WTC11 (cell line): ENCODE data around the gene HNRNPH3. TPM values are rescaled to one million over a fixed set of nuclear protein-coding genes. Genes with fewer than 3 reads are reported as not detected.

Experiments
- ATAC-seq: fragments of 200-7000 bp; cut with Tn5 transposase; 2 replicates; pipeline ENCODE4 v1.10.0; 2021; ENCODE audit warnings: mild to moderate bottlenecking, moderate library complexity
- CTCF ChIA-PET: fragments of 300-600 bp; sonication (Branson Sonifier 250); formaldehyde crosslinking; loops from one replicate; lab custom pipeline; 2021; ENCODE audit warnings: antibody characterized with exemption; lab: Charles Lee
- POLR2A ChIA-PET: fragments of 350-600 bp; sonication (Branson Sonifier 250); formaldehyde crosslinking; loops from one replicate; lab custom pipeline; 2021; ENCODE audit warnings: antibody characterized with exemption; lab: Charles Lee
- DNase-seq: peaks from one replicate; pipeline ENCODE4 v3.0.0; 2021; ENCODE audit warnings: low spot score
- H3K27ac Mint-ChIP-seq: 2 replicates; pipeline ENCODE4 v1.8.0; 2021; ENCODE audit warnings: mixed read lengths
- H3K27me3 Mint-ChIP-seq: 2 replicates; pipeline ENCODE4 v1.8.0; 2021; ENCODE audit warnings: low read depth, mild to moderate bottlenecking, moderate library complexity, mixed read lengths
- H3K36me3 Mint-ChIP-seq: 2 replicates; pipeline ENCODE4 v1.8.0; 2021; ENCODE audit warnings: mixed read lengths
- H3K4me1 Mint-ChIP-seq: 2 replicates; pipeline ENCODE4 v1.8.0; 2022; ENCODE audit warnings: mixed read lengths
- H3K4me3 Mint-ChIP-seq: 2 replicates; pipeline ENCODE4 v1.8.0; 2021; ENCODE audit warnings: mild to moderate bottlenecking, moderate library complexity, mixed read lengths
- H3K9me3 Mint-ChIP-seq: 2 replicates; pipeline ENCODE4 v1.8.0; 2021; ENCODE audit warnings: mixed read lengths
- ETV6 ChIP-seq: sonication (generic); formaldehyde crosslinking; IDR thresholded peaks from 2 replicates; pipeline ENCODE4 v1.8.1; 2022; ENCODE audit warnings: mild to moderate bottlenecking, missing genetic modification reagents
- FOXP1 ChIP-seq: sonication (generic); formaldehyde crosslinking; IDR thresholded peaks from 2 replicates; pipeline ENCODE4 v1.8.0; 2022; ENCODE audit warnings: missing genetic modification reagents, mild to moderate bottlenecking, moderate library complexity, borderline replicate concordance
- GABPB1 ChIP-seq: sonication (generic); formaldehyde crosslinking; IDR thresholded peaks from 2 replicates; pipeline ENCODE4 v1.8.1; 2023; ENCODE audit warnings: mild to moderate bottlenecking, missing genetic modification reagents
- JUN ChIP-seq: sonication (generic); formaldehyde crosslinking; IDR thresholded peaks from 2 replicates; pipeline ENCODE4 v1.8.0; 2023; ENCODE audit warnings: mild to moderate bottlenecking, missing genetic modification reagents
- MYBL2 ChIP-seq: sonication (generic); formaldehyde crosslinking; IDR thresholded peaks from 2 replicates; pipeline ENCODE4 v1.8.1; 2023; ENCODE audit warnings: mild to moderate bottlenecking, moderate library complexity, missing genetic modification reagents
- NFYB ChIP-seq: sonication (generic); formaldehyde crosslinking; conservative IDR thresholded peaks from 2 replicates; pipeline ENCODE4 v1.8.0; 2022; ENCODE audit warnings: low read depth, missing genetic modification reagents
- NR1H2 ChIP-seq: sonication (generic); formaldehyde crosslinking; IDR thresholded peaks from 2 replicates; pipeline ENCODE4 v1.9.0; 2021; ENCODE audit warnings: mild to moderate bottlenecking, moderate library complexity, missing genetic modification reagents
- ZBTB21 ChIP-seq: sonication (generic); formaldehyde crosslinking; IDR thresholded peaks from 2 replicates; pipeline ENCODE4 v1.8.1; 2023; ENCODE audit warnings: mild to moderate bottlenecking, missing genetic modification reagents, borderline replicate concordance
- ZNF219 ChIP-seq: sonication (generic); formaldehyde crosslinking; IDR thresholded peaks from 2 replicates; pipeline ENCODE4 v1.8.0; 2023; ENCODE audit warnings: missing genetic modification reagents, mild to moderate bottlenecking, borderline replicate concordance
- ZNF396 ChIP-seq: fragments of 250-450 bp; sonication (Bioruptor Pico); IDR thresholded peaks from 2 replicates; pipeline ENCODE4 v1.8.0; 2021; ENCODE audit warnings: mild to moderate bottlenecking, moderate library complexity, borderline replicate concordance
- ZNF423 ChIP-seq: fragments of 250-450 bp; sonication (Bioruptor Pico); IDR thresholded peaks from 2 replicates; pipeline ENCODE4 v2.1.2; 2022; ENCODE audit warnings: mild to moderate bottlenecking, moderate library complexity
- total RNA-seq: library from RNA; stranded (reverse); gene quantifications from 3 replicates; pipeline ENCODE4 v1.2.3, GENCODE V29; 2021
- TF ChIP-seq, protein P1 (sequence below): sonication (generic); formaldehyde crosslinking; conservative IDR thresholded peaks from 2 replicates; pipeline ENCODE4 v1.8.1; 2023; ENCODE audit warnings: mild to moderate bottlenecking, low read depth, missing genetic modification reagents, moderate library complexity
- TF ChIP-seq, protein P2 (sequence below): fragments of 250-450 bp; sonication (Bioruptor Pico); conservative IDR thresholded peaks from 2 replicates; pipeline ENCODE4 v1.9.0; 2021; ENCODE audit warnings: mild to moderate bottlenecking
- TF ChIP-seq, protein P3 (sequence below): sonication (generic); formaldehyde crosslinking; IDR thresholded peaks from 2 replicates; pipeline ENCODE4 v1.8.0; 2022; ENCODE audit warnings: missing genetic modification reagents
- TF ChIP-seq, protein P4 (sequence below): fragments of 250-450 bp; sonication (Bioruptor Pico); IDR thresholded peaks from 2 replicates; pipeline ENCODE4 v1.9.0; 2021; ENCODE audit warnings: mild to moderate bottlenecking, borderline replicate concordance
- TF ChIP-seq, protein P5 (sequence below): sonication (generic); formaldehyde crosslinking; IDR thresholded peaks from 2 replicates; pipeline ENCODE4 v1.8.1; 2023; ENCODE audit warnings: mild to moderate bottlenecking, moderate library complexity, missing genetic modification reagents
- TF ChIP-seq, protein P6 (sequence below): sonication (generic); formaldehyde crosslinking; IDR thresholded peaks from 2 replicates; pipeline ENCODE4 v1.8.1; 2023; ENCODE audit warnings: mild to moderate bottlenecking, missing genetic modification reagents, moderate library complexity

Gene HNRNPH3
- total RNA-seq, 1 experiment from 2014 or later, result 223 TPM

DNA sequence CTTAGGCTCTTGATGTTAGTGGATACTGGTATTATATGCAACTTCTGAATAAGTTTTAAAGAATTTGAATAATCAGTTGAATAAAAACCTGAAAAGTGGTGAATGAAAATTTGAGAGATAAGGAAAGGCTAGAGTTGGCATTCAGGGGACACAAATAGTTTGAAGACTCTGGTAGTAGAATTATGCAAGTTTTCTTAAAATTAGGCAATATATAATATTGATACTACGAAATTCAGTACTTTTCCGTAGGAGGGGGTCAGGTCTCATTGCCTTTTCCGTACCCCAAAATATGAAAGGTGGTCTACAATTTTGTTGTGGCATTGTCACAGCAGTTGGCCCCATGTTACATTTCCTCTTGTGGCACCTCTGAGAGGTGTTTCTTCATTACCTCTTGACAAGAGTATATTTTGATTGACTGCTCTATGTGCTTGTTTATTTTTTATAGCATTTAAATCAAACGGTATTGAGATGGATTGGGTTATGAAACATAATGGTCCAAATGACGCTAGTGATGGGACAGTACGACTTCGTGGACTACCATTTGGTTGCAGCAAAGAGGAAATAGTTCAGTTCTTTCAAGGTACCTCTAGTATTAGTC is 5.0 kb downstream of the HNRNPH3 start (continued):
- TF ChIP-seq, protein P1, sequence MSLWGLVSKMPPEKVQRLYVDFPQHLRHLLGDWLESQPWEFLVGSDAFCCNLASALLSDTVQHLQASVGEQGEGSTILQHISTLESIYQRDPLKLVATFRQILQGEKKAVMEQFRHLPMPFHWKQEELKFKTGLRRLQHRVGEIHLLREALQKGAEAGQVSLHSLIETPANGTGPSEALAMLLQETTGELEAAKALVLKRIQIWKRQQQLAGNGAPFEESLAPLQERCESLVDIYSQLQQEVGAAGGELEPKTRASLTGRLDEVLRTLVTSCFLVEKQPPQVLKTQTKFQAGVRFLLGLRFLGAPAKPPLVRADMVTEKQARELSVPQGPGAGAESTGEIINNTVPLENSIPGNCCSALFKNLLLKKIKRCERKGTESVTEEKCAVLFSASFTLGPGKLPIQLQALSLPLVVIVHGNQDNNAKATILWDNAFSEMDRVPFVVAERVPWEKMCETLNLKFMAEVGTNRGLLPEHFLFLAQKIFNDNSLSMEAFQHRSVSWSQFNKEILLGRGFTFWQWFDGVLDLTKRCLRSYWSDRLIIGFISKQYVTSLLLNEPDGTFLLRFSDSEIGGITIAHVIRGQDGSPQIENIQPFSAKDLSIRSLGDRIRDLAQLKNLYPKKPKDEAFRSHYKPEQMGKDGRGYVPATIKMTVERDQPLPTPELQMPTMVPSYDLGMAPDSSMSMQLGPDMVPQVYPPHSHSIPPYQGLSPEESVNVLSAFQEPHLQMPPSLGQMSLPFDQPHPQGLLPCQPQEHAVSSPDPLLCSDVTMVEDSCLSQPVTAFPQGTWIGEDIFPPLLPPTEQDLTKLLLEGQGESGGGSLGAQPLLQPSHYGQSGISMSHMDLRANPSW, result no peak
- TF ChIP-seq JUN (no peak), FOXP1 (no peak)

DNA sequence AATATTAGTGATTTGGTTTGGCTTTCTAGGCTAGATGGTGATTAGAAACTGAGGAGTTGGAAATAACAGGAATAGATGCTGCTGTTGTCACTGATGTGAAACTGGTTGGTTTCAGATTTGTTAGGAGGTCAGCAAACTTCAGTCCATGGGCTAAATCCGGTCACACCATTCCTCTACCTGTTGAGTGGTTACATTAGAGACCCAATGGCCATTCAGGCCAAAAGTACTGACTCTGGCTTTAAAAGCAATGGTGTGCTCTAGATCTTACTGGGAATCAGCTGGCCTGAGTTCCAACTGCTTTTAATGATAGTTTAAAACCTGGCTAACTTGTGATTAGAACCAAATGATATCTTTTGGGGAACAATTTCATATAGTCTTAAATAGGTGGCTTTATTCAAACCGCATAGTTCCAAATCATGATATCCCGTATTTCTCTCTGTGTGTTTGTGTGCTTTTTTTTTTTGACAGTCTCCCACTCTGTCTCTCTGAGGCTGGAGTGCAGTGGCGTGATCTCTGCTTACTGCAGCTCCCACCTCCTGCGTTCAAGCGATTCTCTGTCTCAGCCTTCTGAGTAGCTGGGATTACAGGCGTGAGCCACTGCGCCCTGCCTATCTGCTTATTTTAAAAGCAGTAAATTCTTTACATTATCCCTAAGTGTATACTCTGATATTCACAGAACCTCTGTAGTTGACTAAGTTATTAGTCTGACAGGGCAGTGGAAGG is 8.7 kb downstream of the HNRNPH3 start:
- ATAC-seq (no peak), DNase-seq (no peak)
- H3K9me3 Mint-ChIP-seq, result no peaks in the 10 kb centered on the region
- H3K4me1 Mint-ChIP-seq, result peaks cover 21% of the 10 kb centered on the region
- no peaks in the 10 kb centered on the region for H3K27me3 Mint-ChIP-seq
- H3K27ac Mint-ChIP-seq, result peak overlapping the region; percentile 64; the same call in 1 of the 2 replicates
- no peak overlapping the region for H3K4me3 Mint-ChIP-seq
- CTCF ChIA-PET, result interaction anchor here (1.6 kb wide), 1 partner anchor 8 kb away, joined by 8 read pairs; no protein-coding TSS in a partner anchor
- peaks cover 68% of the 10 kb centered on the region for H3K36me3 Mint-ChIP-seq
- POLR2A ChIA-PET, result interaction anchor here (0.8 kb wide), 2 partner anchors 9 kb away, joined by 3 to 5 read pairs; partner anchors contain the start of gene HNRNPH3
- TF ChIP-seq, protein P2, sequence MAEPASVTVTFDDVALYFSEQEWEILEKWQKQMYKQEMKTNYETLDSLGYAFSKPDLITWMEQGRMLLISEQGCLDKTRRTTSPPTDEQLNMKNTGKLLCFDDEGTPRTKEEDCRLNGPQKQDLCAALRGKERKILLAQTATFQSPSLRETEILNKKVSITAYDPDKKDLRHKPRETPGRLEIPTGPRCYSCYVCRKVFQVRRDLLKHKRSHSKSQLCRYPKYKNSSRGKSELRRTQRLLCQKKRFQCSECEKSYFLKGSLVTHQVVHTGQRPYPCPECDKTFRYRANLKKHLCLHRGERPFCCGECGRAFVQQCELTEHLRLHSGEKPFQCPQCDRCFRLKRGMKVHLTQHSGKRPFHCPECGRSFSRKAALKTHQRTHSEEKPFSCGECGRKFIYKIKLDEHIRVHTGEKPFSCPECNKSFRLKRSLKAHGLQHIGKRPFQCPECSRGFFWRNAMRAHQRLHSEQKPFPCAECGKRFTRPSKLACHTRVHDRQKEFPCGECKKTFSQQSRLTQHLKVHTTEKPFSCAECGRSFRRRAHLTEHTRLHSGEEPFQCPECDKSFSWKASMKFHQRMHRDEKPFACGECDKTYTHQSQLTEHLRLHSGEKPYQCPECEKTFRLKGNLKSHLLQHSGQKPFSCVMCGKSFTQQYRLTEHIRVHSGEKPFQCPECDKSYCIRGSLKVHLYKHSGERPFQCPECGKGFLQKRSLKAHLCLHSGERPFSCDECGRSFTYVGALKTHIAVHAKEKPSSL (CRISPR knock-in tag), result no peak
- TF ChIP-seq, protein P3, sequence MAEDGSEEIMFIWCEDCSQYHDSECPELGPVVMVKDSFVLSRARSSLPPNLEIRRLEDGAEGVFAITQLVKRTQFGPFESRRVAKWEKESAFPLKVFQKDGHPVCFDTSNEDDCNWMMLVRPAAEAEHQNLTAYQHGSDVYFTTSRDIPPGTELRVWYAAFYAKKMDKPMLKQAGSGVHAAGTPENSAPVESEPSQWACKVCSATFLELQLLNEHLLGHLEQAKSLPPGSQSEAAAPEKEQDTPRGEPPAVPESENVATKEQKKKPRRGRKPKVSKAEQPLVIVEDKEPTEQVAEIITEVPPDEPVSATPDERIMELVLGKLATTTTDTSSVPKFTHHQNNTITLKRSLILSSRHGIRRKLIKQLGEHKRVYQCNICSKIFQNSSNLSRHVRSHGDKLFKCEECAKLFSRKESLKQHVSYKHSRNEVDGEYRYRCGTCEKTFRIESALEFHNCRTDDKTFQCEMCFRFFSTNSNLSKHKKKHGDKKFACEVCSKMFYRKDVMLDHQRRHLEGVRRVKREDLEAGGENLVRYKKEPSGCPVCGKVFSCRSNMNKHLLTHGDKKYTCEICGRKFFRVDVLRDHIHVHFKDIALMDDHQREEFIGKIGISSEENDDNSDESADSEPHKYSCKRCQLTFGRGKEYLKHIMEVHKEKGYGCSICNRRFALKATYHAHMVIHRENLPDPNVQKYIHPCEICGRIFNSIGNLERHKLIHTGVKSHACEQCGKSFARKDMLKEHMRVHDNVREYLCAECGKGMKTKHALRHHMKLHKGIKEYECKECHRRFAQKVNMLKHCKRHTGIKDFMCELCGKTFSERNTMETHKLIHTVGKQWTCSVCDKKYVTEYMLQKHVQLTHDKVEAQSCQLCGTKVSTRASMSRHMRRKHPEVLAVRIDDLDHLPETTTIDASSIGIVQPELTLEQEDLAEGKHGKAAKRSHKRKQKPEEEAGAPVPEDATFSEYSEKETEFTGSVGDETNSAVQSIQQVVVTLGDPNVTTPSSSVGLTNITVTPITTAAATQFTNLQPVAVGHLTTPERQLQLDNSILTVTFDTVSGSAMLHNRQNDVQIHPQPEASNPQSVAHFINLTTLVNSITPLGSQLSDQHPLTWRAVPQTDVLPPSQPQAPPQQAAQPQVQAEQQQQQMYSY (CRISPR knock-in tag), result no peak
- TF ChIP-seq JUN (no peak), ETV6 (CRISPR knock-in tag) (no peak), ZNF423 (CRISPR knock-in tag) (no peak), NR1H2 (CRISPR knock-in tag) (no peak), NFYB (no peak), GABPB1 (CRISPR knock-in tag) (no peak), ZNF219 (CRISPR knock-in tag) (no peak), ZBTB21 (CRISPR knock-in tag) (no peak), ZNF396 (CRISPR knock-in tag) (no peak), MYBL2 (CRISPR knock-in tag) (no peak)
- TF ChIP-seq, protein P4, sequence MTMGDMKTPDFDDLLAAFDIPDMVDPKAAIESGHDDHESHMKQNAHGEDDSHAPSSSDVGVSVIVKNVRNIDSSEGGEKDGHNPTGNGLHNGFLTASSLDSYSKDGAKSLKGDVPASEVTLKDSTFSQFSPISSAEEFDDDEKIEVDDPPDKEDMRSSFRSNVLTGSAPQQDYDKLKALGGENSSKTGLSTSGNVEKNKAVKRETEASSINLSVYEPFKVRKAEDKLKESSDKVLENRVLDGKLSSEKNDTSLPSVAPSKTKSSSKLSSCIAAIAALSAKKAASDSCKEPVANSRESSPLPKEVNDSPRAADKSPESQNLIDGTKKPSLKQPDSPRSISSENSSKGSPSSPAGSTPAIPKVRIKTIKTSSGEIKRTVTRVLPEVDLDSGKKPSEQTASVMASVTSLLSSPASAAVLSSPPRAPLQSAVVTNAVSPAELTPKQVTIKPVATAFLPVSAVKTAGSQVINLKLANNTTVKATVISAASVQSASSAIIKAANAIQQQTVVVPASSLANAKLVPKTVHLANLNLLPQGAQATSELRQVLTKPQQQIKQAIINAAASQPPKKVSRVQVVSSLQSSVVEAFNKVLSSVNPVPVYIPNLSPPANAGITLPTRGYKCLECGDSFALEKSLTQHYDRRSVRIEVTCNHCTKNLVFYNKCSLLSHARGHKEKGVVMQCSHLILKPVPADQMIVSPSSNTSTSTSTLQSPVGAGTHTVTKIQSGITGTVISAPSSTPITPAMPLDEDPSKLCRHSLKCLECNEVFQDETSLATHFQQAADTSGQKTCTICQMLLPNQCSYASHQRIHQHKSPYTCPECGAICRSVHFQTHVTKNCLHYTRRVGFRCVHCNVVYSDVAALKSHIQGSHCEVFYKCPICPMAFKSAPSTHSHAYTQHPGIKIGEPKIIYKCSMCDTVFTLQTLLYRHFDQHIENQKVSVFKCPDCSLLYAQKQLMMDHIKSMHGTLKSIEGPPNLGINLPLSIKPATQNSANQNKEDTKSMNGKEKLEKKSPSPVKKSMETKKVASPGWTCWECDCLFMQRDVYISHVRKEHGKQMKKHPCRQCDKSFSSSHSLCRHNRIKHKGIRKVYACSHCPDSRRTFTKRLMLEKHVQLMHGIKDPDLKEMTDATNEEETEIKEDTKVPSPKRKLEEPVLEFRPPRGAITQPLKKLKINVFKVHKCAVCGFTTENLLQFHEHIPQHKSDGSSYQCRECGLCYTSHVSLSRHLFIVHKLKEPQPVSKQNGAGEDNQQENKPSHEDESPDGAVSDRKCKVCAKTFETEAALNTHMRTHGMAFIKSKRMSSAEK (CRISPR knock-in tag), result no peak
- TF ChIP-seq, protein P5, sequence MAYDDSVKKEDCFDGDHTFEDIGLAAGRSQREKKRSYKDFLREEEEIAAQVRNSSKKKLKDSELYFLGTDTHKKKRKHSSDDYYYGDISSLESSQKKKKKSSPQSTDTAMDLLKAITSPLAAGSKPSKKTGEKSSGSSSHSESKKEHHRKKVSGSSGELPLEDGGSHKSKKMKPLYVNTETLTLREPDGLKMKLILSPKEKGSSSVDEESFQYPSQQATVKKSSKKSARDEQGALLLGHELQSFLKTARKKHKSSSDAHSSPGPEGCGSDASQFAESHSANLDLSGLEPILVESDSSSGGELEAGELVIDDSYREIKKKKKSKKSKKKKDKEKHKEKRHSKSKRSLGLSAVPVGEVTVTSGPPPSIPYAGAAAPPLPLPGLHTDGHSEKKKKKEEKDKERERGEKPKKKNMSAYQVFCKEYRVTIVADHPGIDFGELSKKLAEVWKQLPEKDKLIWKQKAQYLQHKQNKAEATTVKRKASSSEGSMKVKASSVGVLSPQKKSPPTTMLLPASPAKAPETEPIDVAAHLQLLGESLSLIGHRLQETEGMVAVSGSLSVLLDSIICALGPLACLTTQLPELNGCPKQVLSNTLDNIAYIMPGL (CRISPR knock-in tag), result no peak
- TF ChIP-seq, protein P6, sequence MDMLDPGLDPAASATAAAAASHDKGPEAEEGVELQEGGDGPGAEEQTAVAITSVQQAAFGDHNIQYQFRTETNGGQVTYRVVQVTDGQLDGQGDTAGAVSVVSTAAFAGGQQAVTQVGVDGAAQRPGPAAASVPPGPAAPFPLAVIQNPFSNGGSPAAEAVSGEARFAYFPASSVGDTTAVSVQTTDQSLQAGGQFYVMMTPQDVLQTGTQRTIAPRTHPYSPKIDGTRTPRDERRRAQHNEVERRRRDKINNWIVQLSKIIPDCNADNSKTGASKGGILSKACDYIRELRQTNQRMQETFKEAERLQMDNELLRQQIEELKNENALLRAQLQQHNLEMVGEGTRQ (CRISPR knock-in tag), result no peak
